Liver (tissue), 3 donors: ENCODE results near the gene CEP250.

ENCODE experiments used
- CTCF ChIP-seq: fragments of 150-350 bp; IDR thresholded peaks from 2 replicates; pipeline ENCODE4 v1.5.1; 2017; ENCODE audit warnings: improper control_type of control experiment, low read depth, low read length; ENCODE audit not compliant: missing input control
- EGR1 ChIP-seq, 2 donors: IDR thresholded peaks; 2 replicates each; pipeline ENCODE4 v1.6.1; 2016 to 2018; ENCODE audit warnings: antibody characterized with exemption in 2 of 2, low read depth in 2 of 2
- HNF4A ChIP-seq, 2 donors: conservative IDR thresholded peaks; 2 replicates each; pipeline ENCODE4 v1.6.1; 2016; ENCODE audit warnings: antibody characterized with exemption in 2 of 2, mild to moderate bottlenecking in 2 of 2
- JUND ChIP-seq, 2 donors: IDR thresholded peaks; 2 replicates each; pipeline ENCODE4 v1.6.1; 2016; ENCODE audit warnings: antibody characterized with exemption in 2 of 2
- RAD21 ChIP-seq, 2 donors: IDR thresholded peaks; 2 replicates each; pipeline ENCODE4 v1.6.1; 2016; ENCODE audit warnings: antibody characterized with exemption in 2 of 2, mild to moderate bottlenecking in 2 of 2
- TAF1 ChIP-seq: conservative IDR thresholded peaks from 2 replicates; pipeline ENCODE4 v1.6.1; 2016; ENCODE audit warnings: antibody characterized with exemption, mild to moderate bottlenecking
- ZBTB33 ChIP-seq: IDR thresholded peaks from 2 replicates; pipeline ENCODE4 v1.6.1; 2016; ENCODE audit warnings: antibody characterized with exemption
- TF ChIP-seq, protein P1 (sequence below): IDR thresholded peaks from 2 replicates; pipeline ENCODE4 v1.6.1; 2016; ENCODE audit warnings: antibody characterized with exemption, mild to moderate bottlenecking
- TF ChIP-seq, protein P2 (sequence below): IDR thresholded peaks from 2 replicates; pipeline ENCODE4 v1.6.1; 2016; ENCODE audit warnings: antibody characterized with exemption
- donor health status: healthy.
- donor health status: healthy.

- TF ChIP-seq ZBTB33 (no peak), CTCF (no peak), JUND (IDR thresholded peaks at IDR 0.05) (no peak), EGR1 (IDR thresholded peaks at IDR 0.05; ENCODE audit: low read depth in 2 of 2) (no peak), TAF1 (no peak), HNF4A (conservative IDR thresholded peaks at IDR 0.05) (no peak), RAD21 (IDR thresholded peaks at IDR 0.05) (no peak)
- TF ChIP-seq, protein P1, sequence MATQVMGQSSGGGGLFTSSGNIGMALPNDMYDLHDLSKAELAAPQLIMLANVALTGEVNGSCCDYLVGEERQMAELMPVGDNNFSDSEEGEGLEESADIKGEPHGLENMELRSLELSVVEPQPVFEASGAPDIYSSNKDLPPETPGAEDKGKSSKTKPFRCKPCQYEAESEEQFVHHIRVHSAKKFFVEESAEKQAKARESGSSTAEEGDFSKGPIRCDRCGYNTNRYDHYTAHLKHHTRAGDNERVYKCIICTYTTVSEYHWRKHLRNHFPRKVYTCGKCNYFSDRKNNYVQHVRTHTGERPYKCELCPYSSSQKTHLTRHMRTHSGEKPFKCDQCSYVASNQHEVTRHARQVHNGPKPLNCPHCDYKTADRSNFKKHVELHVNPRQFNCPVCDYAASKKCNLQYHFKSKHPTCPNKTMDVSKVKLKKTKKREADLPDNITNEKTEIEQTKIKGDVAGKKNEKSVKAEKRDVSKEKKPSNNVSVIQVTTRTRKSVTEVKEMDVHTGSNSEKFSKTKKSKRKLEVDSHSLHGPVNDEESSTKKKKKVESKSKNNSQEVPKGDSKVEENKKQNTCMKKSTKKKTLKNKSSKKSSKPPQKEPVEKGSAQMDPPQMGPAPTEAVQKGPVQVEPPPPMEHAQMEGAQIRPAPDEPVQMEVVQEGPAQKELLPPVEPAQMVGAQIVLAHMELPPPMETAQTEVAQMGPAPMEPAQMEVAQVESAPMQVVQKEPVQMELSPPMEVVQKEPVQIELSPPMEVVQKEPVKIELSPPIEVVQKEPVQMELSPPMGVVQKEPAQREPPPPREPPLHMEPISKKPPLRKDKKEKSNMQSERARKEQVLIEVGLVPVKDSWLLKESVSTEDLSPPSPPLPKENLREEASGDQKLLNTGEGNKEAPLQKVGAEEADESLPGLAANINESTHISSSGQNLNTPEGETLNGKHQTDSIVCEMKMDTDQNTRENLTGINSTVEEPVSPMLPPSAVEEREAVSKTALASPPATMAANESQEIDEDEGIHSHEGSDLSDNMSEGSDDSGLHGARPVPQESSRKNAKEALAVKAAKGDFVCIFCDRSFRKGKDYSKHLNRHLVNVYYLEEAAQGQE = no peak
- TF ChIP-seq, protein P2, sequence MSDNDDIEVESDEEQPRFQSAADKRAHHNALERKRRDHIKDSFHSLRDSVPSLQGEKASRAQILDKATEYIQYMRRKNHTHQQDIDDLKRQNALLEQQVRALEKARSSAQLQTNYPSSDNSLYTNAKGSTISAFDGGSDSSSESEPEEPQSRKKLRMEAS = no peak
Measured at GRCh38 chr20:35560105-35560511, 104.7 kb downstream of the CEP250 start.
